Measurements from ENCODE around the gene LIX1L. TPM values are rescaled to one million over a fixed set of nuclear protein-coding genes. Genes with fewer than 3 reads are reported as not detected.
"Not testable (repeated sequence)": the region's sequence is repeated elsewhere in the genome, so short reads cannot be mapped to it uniquely, and the experiment has no call there.

Gene LIX1L
- total RNA-seq, 1 experiment from 2014 or later: 34.1 TPM

- no peaks in the 10 kb centered on the region for H3K27me3 ChIP-seq (replicated peaks)
- no peak overlapping the region for H3K27ac ChIP-seq
- DNase-seq (ENCODE audit: low read depth in 1 of 2, low spot score in 2 of 2): no peak
- H3K9me3 ChIP-seq (replicated peaks): no peaks in the 10 kb centered on the region
- H3K4me1 ChIP-seq (replicated peaks): peaks cover 15% of the 10 kb centered on the region
- H3K4me3 ChIP-seq: no peak overlapping the region
- H3K36me3 ChIP-seq: peaks cover 35% of the 10 kb centered on the region
Measured at GRCh38 chr1:145952903-145953302, 4.9 kb downstream of the LIX1L start.

GRCh38 chr1:145951526-145951925 lies 6.3 kb downstream of the LIX1L start:
- no peak for DNase-seq (ENCODE audit: low read depth in 1 of 2, low spot score in 2 of 2)
- H3K27me3 ChIP-seq (replicated peaks): no peaks in the 10 kb centered on the region
- no peaks in the 10 kb centered on the region for H3K9me3 ChIP-seq (replicated peaks)
- peaks cover 49% of the 10 kb centered on the region for H3K36me3 ChIP-seq
- no peak overlapping the region for H3K4me3 ChIP-seq
- H3K27ac ChIP-seq: no peak overlapping the region
- H3K4me1 ChIP-seq (replicated peaks): peaks cover 13% of the 10 kb centered on the region

DNA sequence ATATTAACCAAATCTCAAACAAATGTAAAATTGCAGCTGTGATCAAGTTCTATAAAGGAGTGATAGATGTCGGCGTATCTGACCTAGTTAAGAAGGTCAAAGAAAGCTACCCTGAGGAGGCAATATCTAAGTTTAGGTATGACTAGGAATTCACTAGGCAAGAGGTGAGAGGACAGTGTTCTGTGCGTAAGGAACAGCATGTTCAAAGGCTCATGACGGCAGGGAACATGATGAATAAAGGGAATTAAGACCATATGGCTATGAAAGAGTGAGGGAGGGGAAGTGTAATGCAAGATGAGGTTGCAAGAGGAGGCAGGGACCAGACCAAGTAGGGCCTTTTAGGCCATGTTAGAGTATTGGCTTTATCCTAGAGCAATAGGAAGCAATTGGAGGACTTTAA lies 8.6 kb downstream of the LIX1L start:
- DNase-seq (ENCODE audit: low read depth in 1 of 2, low spot score in 2 of 2): no peak
- Histone ChIP-seq H3K36me3 (peaks cover 51% of the 10 kb centered on the region), H3K9me3 (replicated peaks) (no peaks in the 10 kb centered on the region), H3K27ac (no peak overlapping the region), H3K4me1 (replicated peaks) (no peaks in the 10 kb centered on the region), H3K27me3 (replicated peaks) (no peaks in the 10 kb centered on the region), H3K4me3 (no peak overlapping the region)

GRCh38 chr1:145947551-145947950 lies 10.3 kb downstream of the LIX1L start:
- no peak for DNase-seq (ENCODE audit: low read depth in 1 of 2, low spot score in 2 of 2)
- Histone ChIP-seq H3K27me3 (replicated peaks) (no peaks in the 10 kb centered on the region), H3K27ac (no peak overlapping the region), H3K4me3 (no peak overlapping the region), H3K36me3 (peaks cover 59% of the 10 kb centered on the region), H3K9me3 (replicated peaks) (no peaks in the 10 kb centered on the region), H3K4me1 (replicated peaks) (no peaks in the 10 kb centered on the region)

DNA sequence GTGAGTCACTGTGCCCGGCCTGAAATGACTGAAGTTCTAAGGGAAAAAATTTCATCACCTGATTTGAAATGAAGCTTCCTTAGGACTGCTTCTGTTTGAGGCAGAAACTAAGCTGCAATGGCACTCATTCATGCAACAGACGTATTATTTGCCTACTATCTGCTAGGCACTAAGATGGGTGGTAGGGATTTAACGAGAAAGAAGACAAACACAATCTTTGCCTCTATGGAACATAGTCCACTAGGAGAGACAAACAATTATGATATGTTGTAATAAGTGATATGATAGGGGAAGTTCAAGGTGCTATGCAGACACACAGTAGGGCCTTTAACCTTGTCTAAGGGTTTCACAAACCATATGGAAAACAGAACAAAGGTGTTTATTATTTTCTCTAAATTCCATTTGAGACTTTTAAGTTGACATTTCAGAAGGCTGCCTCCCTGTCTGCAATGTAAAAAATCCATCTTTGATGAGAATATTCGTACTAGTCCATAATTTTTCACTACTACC lies 11.3 kb downstream of the LIX1L start:
- Histone ChIP-seq H3K4me3 (no peak overlapping the region), H3K36me3 (peaks cover 55% of the 10 kb centered on the region), H3K27me3 (replicated peaks) (no peaks in the 10 kb centered on the region), H3K4me1 (replicated peaks) (no peaks in the 10 kb centered on the region), H3K9me3 (replicated peaks) (no peaks in the 10 kb centered on the region), H3K27ac (no peak overlapping the region)
- DNase-seq (ENCODE audit: low read depth in 1 of 2, low spot score in 2 of 2): no peak

DNA sequence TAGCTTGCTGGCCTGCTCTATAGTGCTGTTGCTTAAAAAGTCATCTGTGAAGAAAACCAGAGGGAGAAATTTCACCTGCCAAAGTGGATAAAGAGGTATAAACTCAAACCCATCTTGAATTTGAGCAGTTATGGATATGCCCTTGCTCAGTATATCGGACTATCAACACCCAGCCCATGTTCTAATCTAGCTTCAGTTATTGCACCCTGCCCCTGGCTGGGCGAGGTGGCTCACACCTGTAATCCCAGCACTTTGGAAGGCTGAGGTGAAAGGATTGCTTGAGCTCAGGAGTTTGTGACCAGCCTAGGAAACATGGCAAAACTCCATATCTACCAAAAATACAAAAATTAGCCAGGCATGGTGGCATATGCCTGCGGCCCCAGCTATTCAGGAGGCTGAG lies 13.3 kb downstream of the LIX1L start:
- Histone ChIP-seq H3K36me3 (peaks cover 53% of the 10 kb centered on the region), H3K9me3 (replicated peaks) (no peaks in the 10 kb centered on the region), H3K27me3 (replicated peaks) (no peaks in the 10 kb centered on the region), H3K27ac (no peak overlapping the region), H3K4me1 (replicated peaks) (no peaks in the 10 kb centered on the region), H3K4me3 (no peak overlapping the region)
- DNase-seq (ENCODE audit: low read depth in 1 of 2, low spot score in 2 of 2): no peak

DNA sequence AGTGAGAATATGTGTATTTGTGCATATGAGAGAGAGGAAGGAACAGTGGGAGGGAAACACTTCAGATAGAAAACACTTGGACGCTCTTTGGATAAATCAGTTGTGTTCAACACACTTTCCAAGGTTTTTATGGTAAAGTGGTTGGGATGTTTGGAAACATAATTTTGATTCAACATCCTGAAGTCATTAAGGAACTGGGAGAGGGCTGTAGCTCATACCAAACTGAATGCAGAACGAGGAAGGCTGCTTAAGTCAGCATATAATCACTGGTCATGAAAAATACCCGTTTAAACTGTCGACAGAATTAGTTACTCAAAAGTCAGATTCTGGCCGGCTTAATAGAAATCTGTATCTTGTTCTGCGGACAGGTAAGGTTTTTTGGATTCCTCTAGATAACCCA lies 14.9 kb downstream of the LIX1L start:
- Histone ChIP-seq H3K27me3 (replicated peaks) (no peaks in the 10 kb centered on the region), H3K27ac (no peak overlapping the region), H3K4me3 (no peak overlapping the region)

GRCh38 chr1:145942405-145942804 lies 15.4 kb downstream of the LIX1L start:
- no peaks in the 10 kb centered on the region for H3K9me3 ChIP-seq (replicated peaks)
- no peak for DNase-seq (ENCODE audit: low read depth in 1 of 2, low spot score in 2 of 2)
- H3K36me3 ChIP-seq: peaks cover 52% of the 10 kb centered on the region
- H3K27ac ChIP-seq: no peak overlapping the region
- no peaks in the 10 kb centered on the region for H3K4me1 ChIP-seq (replicated peaks)
- H3K27me3 ChIP-seq (replicated peaks): no peaks in the 10 kb centered on the region
- H3K4me3 ChIP-seq: no peak overlapping the region

More for the DNA sequence above, 14.9 kb downstream of the LIX1L start:
- H3K9me3 ChIP-seq (replicated peaks): no peaks in the 10 kb centered on the region
- H3K4me1 ChIP-seq (replicated peaks): no peaks in the 10 kb centered on the region
- H3K36me3 ChIP-seq: peaks cover 52% of the 10 kb centered on the region
- DNase-seq (ENCODE audit: low read depth in 1 of 2, low spot score in 2 of 2): no peak

DNA sequence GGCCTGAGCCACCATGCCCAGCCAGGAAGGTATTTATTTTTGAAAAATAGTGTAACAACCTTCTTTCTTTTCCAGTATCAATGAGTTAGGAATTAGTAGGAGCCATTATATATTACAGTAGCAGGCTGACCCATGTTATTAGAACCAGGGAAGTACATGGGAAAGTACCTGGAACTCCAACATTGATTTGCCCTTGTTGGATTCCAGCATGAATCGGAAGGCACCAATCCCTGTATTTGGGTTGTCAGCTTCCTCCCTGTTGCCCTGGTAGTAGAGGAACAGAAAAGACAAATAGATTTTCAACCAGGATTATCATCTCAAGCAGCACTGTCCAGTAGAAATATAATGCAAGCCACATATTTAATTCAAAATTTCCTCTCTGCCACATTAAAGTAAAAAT lies 20.4 kb downstream of the LIX1L start:
- H3K4me3 ChIP-seq: no peak overlapping the region
- H3K27ac ChIP-seq: no peak overlapping the region
- DNase-seq (ENCODE audit: low read depth in 1 of 2, low spot score in 2 of 2): no peak
- H3K9me3 ChIP-seq (replicated peaks): no peaks in the 10 kb centered on the region
- H3K27me3 ChIP-seq (replicated peaks): no peaks in the 10 kb centered on the region
- H3K36me3 ChIP-seq: peaks cover 44% of the 10 kb centered on the region
- H3K4me1 ChIP-seq (replicated peaks): no peaks in the 10 kb centered on the region

GRCh38 chr1:145936247-145936646 lies 21.6 kb downstream of the LIX1L start:
- H3K36me3 ChIP-seq: peaks cover 38% of the 10 kb centered on the region
- no peaks in the 10 kb centered on the region for H3K9me3 ChIP-seq (replicated peaks)
- no peak overlapping the region for H3K4me3 ChIP-seq
- no peak overlapping the region for H3K27ac ChIP-seq
- H3K27me3 ChIP-seq (replicated peaks): no peaks in the 10 kb centered on the region
- H3K4me1 ChIP-seq (replicated peaks): no peaks in the 10 kb centered on the region
- no peak for DNase-seq (ENCODE audit: low read depth in 1 of 2, low spot score in 2 of 2)

DNA sequence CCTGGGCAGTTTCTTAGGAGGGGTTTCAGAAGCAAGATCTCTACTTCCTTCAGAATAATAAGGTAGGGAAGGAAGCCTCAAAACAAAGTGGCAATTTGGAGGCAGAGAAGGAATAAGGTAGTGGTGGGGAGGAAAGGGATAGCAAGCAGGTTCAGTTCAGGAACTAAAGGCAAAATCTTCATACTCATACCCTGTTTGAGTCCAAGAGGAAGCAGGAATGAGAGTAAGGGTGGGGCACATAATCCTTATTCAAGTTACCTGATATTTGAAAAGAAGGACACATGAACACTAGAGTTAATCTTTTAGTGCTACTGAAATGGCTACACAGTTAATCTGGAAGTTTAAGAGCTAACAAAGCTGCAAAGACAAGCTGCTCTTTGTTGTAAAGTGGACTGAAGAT lies 22.1 kb downstream of the LIX1L start:
- Histone ChIP-seq H3K9me3 (replicated peaks) (no peaks in the 10 kb centered on the region), H3K36me3 (peaks cover 40% of the 10 kb centered on the region), H3K4me3 (no peak overlapping the region), H3K27ac (no peak overlapping the region), H3K27me3 (replicated peaks) (no peaks in the 10 kb centered on the region), H3K4me1 (replicated peaks) (no peaks in the 10 kb centered on the region)
- no peak for DNase-seq (ENCODE audit: low read depth in 1 of 2, low spot score in 2 of 2)

GRCh38 chr1:145932522-145933009 lies 25.3 kb downstream of the LIX1L start:
- H3K27ac ChIP-seq; H3K9me3 ChIP-seq (replicated peaks); H3K4me1 ChIP-seq (replicated peaks); DNase-seq (ENCODE audit: low read depth in 1 of 2, low spot score in 2 of 2); H3K27me3 ChIP-seq (replicated peaks); H3K4me3 ChIP-seq: not testable (repeated sequence)
- peaks cover 36% of the 10 kb centered on the region for H3K36me3 ChIP-seq

DNA sequence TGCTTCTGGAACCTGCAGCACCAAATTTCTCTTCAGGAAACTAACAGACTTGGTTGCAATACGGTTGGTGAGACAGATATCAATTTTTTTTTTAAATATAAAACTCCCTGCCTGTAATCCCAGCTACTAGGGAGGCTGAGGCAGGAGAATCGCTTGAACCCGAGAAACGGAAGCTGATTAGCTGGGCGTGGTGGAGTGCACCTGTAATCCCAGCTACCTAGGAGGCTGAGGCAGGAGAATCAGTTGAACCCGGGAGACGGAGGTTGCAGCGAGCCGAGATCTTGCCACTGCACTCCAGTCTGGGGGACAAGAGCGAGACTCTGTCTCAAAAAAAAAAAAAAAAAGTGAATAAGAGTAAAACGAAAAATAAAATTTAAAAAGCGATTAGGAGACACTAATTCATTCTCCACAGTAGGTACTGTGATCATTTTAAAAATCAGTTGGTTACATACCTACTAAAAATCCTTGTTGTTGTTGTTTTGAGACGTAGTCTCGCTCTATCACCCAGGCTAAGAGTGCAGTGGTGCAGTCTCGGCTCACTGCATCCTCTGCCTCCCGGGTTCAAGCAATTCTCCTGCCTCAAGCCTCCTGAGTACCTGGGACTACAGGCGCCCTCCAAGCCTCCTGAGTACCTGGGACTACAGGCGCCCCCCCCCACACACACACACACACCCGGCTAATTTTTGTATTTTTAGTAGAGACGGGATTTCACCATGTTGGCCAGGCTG lies 29.7 kb downstream of the LIX1L start:
- H3K9me3 ChIP-seq (replicated peaks): no peaks in the 10 kb centered on the region
- peak overlapping the region; percentile 58 for H3K4me3 ChIP-seq
- H3K27me3 ChIP-seq (replicated peaks): no peaks in the 10 kb centered on the region
- H3K36me3 ChIP-seq: peaks cover 26% of the 10 kb centered on the region
- peaks cover 8% of the 10 kb centered on the region for H3K4me1 ChIP-seq (replicated peaks)
- DNase-seq (ENCODE audit: low read depth in 1 of 2, low spot score in 2 of 2): no peak
- H3K27ac ChIP-seq: peak overlapping the region; percentile 94

DNA sequence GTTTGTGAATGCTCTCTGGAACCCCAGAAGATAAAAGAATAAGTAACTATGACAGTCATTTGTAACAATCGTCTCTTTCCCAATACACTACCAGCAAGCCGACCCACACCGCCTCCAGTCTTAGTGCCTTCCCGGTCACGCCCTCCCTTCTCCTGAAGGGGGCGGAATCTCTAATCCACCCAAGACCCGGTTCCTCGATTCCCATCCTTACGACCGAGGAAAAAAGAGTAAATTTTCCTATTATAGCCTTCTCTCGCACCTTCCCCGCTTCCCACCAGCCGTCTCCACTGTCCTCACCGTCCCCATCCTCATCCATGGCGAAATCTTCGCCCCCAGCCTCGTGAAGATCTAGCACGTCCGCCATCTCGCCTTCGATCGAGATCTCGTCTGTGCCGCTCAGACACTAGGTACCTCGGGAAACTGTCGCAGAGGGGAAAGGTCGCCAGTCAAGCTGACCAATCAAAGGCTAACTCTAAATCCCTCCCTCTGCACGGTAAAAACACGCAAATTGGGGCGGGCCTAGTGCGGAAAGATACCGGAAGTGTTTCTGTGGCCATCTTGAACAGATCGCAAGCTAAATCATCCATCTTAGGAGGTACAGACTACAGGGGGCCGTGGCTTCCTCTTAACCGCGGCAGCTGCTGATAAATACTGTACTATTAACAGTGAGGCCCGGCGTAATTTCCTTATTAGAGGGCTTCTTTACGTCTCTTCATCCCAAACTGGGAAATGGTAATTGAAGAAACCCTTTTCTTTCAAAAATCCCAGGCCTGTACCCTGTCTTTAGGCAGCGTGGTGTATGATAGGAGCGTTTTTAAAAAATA lies 30.5 kb downstream of the LIX1L start, which contains the start of gene RBM8A:
RBM8A (minus strand) TSS at position 422 of the 824 bp plus-strand sequence; CDS start at position 364, 58 bp downstream.
- DNase-seq (ENCODE audit: low read depth in 1 of 2, low spot score in 2 of 2): peak; percentile 96 to 97
- peaks cover 33% of the 10 kb centered on the region for H3K36me3 ChIP-seq
- H3K4me3 ChIP-seq: peak within 1 kb of the TSS; percentile 58
- H3K27me3 ChIP-seq (replicated peaks): no peaks in the 10 kb centered on the region
- no peaks in the 10 kb centered on the region for H3K9me3 ChIP-seq (replicated peaks)
- H3K27ac ChIP-seq: peak within 1 kb of the TSS; percentile 94
- peaks cover 8% of the 10 kb centered on the region for H3K4me1 ChIP-seq (replicated peaks)
